Retina (tissue), 1 donor: Measurements from ENCODE around the gene SCAND1.

Experiments
- DNase-seq: peaks from one replicate; pipeline ENCODE4 v3.0.0-alpha.2; 2016

Gene SCAND1

DNA sequence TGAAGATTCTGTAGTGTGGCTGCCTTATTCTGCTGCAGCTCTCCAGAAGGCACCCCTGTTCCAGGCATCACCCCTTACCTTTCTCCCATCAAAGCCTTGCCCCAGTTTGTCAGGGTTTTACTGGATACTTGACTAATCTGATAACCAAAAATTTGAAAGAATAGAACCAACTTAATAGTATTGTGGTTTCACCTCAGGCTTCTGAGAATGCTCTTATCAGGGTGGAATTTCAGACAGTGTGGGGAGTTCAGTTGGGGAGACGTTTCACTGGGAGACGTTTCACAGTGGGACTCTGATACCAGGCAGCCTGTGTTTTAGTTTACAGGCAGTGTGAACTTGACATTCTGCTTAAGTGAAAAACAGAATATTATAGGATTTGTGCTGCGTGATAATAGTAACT lies 50.5 kb downstream of the SCAND1 start:
- no peak for DNase-seq
